Measurements from ENCODE around the gene EXOC4.

The EXOC4 gene

GRCh38 chr7:133679977-133680376 is 427.1 kb downstream of the EXOC4 start:
- no peak for DNase-seq

- no peak for DNase-seq
These were observed 428.7 kb downstream of the EXOC4 start for GRCh38 chr7:133681529-133681928.

GRCh38 chr7:133682364-133683181 is 429.7 kb downstream of the EXOC4 start:
- no peak for DNase-seq

DNA sequence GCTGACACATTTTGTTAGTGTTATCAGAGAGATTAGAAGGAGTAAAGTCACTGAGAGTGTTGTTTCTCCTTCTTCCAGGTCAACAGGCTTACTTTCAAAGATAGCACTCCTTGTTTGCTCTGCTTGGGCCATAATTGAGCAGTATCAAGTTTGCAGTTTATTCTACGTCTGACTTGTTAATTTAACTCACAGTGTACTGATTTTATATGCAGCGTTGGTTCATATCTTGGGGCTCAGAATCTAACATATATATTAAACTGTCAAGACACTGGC is 430.2 kb downstream of the EXOC4 start:
- DNase-seq: no peak

DNA sequence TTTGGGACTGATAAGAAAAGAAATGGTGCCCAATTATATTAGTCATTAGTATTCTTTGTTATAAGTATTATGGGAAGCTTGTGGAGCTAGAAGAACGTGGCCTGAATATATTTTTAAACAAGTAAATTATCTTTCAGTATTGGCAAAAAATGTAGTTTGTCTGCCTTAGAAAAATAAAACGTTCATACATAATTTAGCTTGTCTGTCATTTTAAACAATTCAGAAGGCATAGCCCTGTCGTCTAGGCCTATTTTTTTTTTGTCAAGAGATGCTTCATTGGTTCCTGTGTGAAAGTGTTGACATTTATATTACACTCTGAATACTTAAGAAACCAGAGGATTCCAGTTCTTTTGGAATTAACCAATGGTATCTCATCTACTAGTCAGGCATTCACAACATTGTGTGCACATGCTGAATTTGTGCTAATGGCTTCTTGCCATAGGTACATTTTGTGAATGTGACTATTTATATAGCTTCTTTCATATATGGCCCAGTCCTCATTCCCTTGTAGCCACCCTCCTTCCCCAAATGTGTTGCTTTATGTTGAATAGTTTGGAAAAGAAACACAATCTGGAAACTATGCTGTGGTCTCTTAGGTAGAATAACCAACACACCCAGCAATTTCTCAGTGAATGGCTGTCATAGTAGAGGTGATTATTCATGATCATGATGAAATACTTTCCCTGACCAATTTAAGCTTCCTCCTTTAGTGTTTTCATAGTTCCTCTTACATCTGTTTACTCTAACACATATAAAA is 435.8 kb downstream of the EXOC4 start:
- no peak for DNase-seq

DNA sequence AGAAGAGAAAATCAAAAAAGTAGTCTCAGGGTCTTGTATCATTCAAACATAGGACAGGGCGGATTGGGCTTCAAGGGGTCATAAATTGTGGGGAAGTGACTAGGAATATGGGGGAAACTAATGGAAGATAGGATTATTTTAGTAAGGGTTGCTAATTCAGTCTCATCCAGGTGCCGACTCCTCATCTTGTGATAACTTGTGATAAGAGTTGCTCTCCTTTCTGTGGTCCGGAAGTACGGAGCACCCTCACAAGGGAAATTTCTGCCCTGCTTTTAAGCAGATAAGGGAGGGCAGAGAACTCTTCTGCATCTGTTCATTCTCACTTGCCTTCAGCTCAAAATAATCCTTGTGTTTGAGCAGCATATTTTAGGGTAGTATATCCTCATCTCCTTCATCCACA is 437.9 kb downstream of the EXOC4 start:
- no peak for DNase-seq

DNA sequence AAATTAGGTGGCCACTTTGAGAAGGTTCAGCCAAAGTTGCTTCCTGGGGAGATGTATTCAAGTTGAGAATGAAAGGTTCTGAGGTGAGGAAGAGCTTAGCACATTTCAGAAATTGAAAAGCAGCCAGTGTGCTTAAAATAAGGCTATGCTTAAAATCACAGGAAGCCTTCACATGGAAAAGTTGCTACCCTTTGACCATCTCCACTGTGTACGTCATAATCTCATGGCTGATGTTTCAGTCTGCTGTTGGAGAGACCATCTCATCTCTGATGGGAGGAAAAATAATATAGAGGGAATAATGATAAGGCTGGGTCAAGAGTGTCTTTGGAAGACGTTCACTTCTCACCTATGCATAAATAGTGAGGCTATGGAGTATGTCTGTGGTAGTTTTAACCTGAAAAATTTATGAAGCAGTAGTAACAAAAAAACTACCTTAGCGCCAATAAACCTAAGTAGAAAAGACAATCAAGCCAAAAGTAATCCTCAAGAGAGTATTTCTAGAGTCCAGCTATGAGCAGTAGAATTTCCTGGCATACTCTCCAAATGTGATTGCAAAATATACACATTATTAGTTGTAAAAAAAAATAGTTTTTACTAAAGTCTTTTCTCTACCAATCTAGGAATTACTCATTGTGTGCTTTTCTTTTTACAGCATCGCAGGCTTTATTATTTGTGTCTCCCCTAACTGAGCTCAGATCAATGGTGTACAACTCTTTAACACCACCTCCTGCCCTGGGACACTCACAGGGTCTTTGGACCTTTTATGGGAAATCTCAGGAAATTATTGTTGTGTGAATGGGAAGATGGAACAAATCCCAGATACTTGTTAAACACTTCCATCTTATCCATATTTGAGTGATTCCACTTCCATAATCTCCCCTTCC is 439.1 kb downstream of the EXOC4 start:
- no peak for DNase-seq

DNA sequence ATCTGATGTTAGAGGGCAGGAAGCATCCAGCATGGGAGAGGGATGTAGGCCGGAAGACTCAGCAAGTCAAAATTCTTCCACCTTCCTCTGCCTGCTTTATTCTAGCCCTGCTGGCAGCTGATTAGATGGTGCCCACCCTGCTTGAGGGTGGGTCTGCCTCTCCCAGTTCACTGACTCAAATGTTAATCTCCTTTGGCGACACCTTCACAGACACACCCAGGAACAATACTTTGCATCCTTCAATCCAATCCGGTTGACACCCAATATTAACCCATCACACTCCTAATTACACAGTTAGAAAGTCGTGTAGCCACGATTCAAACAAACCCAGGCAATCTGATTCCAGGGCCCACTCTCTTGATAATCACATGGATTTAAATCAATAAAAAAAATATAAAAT is 440.4 kb downstream of the EXOC4 start:
- DNase-seq: no peak

DNA sequence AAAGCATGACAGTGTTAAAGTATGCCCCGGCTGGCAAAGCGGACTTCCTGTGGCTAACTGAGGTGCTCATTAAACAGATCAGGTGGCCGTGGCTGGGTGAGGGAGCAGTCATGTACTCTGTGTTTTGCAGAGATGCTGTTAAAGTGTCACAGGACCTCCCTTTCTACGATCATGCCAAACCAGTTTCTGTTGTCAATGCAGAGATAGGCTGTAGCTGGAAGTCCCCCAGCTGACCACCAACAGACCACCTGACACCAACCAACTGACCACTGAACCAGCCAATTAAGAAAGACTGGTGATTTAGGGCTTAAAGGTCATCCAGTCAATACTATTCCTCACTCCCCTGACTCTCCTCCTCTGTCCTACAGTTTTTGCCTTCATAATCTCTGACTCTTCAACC is 443.2 kb downstream of the EXOC4 start:
- DNase-seq: no peak

GRCh38 chr7:133697585-133697984 is 444.7 kb downstream of the EXOC4 start:
- DNase-seq: no peak

DNA sequence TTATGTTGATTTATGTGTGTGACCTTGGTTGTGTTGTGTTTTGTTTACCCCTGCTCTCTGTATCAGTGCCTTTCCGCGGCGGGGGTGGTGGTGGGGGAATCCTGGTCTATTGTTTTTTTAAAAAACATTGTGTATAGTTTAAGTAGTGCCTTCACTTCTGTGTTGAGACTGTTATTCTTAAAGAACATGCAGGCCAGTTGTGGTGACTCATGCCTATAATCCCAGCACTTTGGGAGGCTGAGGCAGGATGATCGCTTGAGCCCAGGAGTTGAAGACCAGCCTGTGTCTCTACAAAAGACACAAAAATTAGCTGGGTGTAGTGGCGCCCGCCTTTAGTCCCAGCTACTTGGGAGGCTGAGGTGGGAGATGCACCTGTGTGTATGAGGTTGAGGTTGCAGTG is 445.2 kb downstream of the EXOC4 start:
- DNase-seq: no peak

DNA sequence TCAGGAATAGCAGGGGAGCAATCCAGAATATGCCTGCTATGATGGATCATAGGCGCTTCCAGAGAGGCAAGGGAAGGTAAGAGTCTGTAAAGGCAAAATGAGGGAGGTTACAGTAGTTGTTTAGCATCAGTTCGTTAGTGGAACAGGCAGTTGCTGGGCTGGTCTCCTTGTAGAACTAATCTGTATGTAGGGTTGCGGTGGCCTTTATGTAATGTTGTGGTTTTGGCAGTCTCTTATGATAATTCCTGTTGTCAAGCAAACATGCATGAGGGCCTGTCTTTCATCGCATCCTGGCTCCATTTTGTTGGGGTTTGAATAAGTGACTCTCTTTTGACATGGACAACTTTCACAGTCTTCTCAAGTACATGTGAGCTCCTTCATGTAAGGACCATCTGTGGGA is 446.5 kb downstream of the EXOC4 start:
- DNase-seq: no peak

GRCh38 chr7:133702078-133702477 is 449.2 kb downstream of the EXOC4 start:
- DNase-seq: no peak

DNA sequence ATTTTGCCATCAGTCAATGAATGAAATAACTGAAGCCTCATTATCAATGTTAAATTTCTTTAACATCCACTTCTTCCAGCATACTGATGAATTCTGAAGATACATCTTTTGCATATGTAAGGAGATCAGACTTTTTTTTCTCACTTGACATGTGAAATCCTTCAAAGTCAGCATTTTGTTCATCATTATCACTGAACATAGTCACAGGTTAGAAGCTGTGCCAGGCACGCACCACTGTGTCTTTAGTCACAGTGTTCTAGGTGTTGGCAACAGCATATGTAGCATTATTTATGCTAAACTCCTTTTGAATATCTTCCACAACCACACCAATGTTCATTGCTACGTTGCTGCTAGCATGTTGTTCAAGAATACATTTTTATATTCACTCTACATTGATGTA is 450.1 kb downstream of the EXOC4 start:
- DNase-seq: no peak

DNA sequence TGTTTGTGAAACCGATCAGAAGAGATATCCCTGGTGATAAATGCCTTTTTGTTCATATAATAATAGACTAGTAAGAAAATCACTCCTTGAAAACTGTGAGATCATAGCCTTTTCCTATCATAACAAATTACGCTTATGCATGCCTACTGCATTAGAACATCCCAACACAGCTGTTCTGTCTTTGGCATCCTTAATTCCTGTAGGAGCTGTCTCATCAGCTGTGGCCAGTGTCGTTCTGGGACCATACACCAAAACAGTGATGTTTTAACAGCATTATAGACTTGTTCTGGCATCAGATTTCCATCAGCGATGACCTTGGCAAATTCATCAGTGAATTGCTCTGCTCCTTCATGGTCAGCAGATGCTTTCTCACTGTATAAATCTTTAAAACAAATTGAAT is 450.7 kb downstream of the EXOC4 start:
- no peak for DNase-seq

- no peak for DNase-seq
These were observed 451.6 kb downstream of the EXOC4 start for GRCh38 chr7:133704453-133704852.

DNA sequence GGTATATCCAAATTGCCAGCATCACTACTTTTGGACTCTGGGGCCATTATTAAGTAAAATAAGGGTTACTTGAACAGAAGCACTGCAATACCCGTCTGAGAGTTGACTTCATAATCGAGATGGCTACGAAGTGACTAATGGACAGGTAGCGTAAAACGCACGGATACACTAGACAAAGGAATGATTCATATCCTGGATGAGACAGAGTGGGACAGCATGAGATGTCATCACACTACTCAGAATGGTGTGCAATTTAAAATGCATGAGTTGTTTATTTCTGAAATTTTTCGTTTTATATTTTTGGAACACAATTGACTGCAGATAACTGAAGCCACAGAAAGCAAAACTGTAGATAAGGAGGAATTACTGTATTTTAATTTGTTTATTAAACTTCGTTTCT is 452.7 kb downstream of the EXOC4 start:
- no peak for DNase-seq

DNA sequence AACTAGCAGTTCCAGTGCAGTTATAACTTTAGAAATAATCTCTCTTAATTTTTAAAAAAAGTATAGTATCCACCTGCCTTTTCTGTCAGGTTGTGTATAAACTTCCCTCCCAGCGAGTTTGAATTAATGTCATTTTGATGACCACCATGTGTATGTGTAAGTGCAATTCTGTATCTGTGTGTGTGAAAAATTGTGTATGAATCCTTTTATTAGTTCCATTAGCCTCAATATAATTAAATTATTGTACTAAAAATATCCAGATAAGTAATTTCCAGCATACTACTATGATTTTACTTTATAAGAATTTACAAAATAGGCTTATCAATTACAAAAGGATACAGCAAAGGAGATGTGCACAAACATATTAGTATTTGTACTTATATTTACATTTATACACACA is 453.1 kb downstream of the EXOC4 start:
- no peak for DNase-seq

- no peak for DNase-seq
These were observed 456.4 kb downstream of the EXOC4 start for GRCh38 chr7:133709036-133709880.

DNA sequence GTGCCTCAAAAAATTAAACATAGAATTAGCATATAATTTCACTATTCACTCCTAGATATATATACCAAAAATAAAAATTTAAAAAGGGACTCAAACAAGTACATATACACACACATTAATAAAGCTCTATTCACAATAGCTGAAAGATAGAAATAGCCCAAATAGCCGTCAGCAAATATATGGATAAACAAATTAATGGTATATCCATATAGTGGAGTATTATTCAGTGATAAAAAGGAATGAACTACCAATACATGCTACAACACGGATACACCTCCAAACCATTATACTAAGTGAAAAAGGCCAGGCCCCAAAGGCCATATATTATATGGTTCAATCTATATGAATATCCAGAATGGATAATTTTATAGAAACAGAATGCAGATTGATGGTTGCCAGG is 459.7 kb downstream of the EXOC4 start:
- DNase-seq: no peak

- DNase-seq: no peak
These were observed 461.8 kb downstream of the EXOC4 start for GRCh38 chr7:133714654-133715053.

DNA sequence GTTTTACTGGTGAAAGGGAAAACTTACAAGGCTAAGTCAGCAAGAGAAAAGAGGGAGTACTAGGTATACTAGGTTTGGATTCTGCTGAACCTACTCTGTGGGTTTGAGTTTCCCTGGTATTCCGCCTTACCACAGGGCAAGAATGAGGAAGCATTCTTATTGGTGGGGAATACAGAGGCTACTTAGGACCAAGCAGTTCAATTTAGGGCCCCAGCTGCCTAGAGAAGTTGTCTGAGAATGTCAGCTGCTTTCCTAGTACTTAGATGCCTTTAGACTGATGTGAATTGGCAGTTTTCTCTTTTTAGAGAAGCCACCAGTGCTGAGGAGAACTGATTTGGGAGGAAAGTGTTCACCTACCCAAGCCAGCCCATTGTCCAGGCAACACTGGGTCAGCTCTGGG is 465.3 kb downstream of the EXOC4 start:
- no peak for DNase-seq

- no peak for DNase-seq
These were observed 470.2 kb downstream of the EXOC4 start for GRCh38 chr7:133723044-133723443.

All from activated naive CD4-positive, alpha-beta T cell treated with Interleukin-2 at 50 U/mL for 16 hours (primary cell).